Neural cell (in vitro differentiated cells): ENCODE measurements around the gene CACNA1H. TPM values are rescaled to one million over a fixed set of nuclear protein-coding genes. Genes with fewer than 3 reads are reported as not detected.

Experiments used
- H2AFZ ChIP-seq: fragments of 200-600, 300-800 bp; sonication (generic), shearing (Covaris generic); 2 replicates; pipeline ENCODE4 v1.6.0; 2014; ENCODE audit warnings: low read depth, mild to moderate bottlenecking, antibody characterized with exemption, low read length, moderate library complexity
- H3F3A ChIP-seq: fragments of 200-600 bp; shearing (Covaris generic); 2 replicates; pipeline ENCODE4 v1.6.1; 2016; ENCODE audit warnings: mild to moderate bottlenecking, moderate library complexity, mixed read lengths, antibody characterized with exemption, low read length; ENCODE audit not compliant: insufficient read depth, poor library complexity, severe bottlenecking
- H3K27ac ChIP-seq: fragments of 200-600, 300-800 bp; sonication (generic), shearing (Covaris generic); 2 replicates; pipeline ENCODE4 v1.5.1; 2014; ENCODE audit warnings: mild to moderate bottlenecking, low read length, moderate library complexity
- H3K27me3 ChIP-seq: fragments of 300-800, 200-600 bp; sonication (generic), shearing (Covaris generic); 2 replicates; pipeline ENCODE4 v1.6.0; 2014; ENCODE audit warnings: mild to moderate bottlenecking, low read depth, low read length, moderate library complexity; ENCODE audit not compliant: insufficient read depth
- H3K36me3 ChIP-seq: fragments of 300-800, 200-600 bp; sonication (generic), shearing (Covaris generic); 2 replicates; pipeline ENCODE4 v1.5.1; 2014; ENCODE audit warnings: mild to moderate bottlenecking, antibody characterized with exemption, low read length, moderate library complexity; ENCODE audit not compliant: insufficient read depth
- H3K4me2 ChIP-seq: fragments of 300-800, 200-600 bp; sonication (generic), shearing (Covaris generic); 2 replicates; pipeline ENCODE4 v1.6.0; 2014; ENCODE audit warnings: mild to moderate bottlenecking, low read length
- H3K4me3 ChIP-seq: fragments of 300-800, 200-600 bp; sonication (generic), shearing (Covaris generic); 2 replicates; pipeline ENCODE4 v1.5.1; 2014; ENCODE audit warnings: mild to moderate bottlenecking, low read length, moderate library complexity
- H3K79me2 ChIP-seq: fragments of 200-600 bp; shearing (Covaris generic); replicated peaks from 2 replicates; pipeline ENCODE4 v1.6.0; 2014; ENCODE audit warnings: mild to moderate bottlenecking, low read length, moderate library complexity; ENCODE audit not compliant: insufficient read depth
- H3K9ac ChIP-seq: fragments of 300-800, 200-600 bp; sonication (generic), shearing (Covaris generic); 2 replicates; pipeline ENCODE4 v1.6.1; 2016; ENCODE audit warnings: mild to moderate bottlenecking, low read length, mixed read lengths
- H3K9me2 ChIP-seq: fragments of 200-600 bp; shearing (Covaris generic); 2 replicates; pipeline ENCODE4 v1.6.1; 2016; ENCODE audit warnings: mild to moderate bottlenecking, low read length, mixed read lengths; ENCODE audit not compliant: insufficient read depth
- H3K9me3 ChIP-seq: fragments of 200-600, 300-800 bp; sonication (generic), shearing (Covaris generic); 2 replicates; pipeline ENCODE4 v1.6.1; 2016; ENCODE audit warnings: mild to moderate bottlenecking, mixed run types, low read length, moderate library complexity, mixed read lengths
- H4K20me1 ChIP-seq: fragments of 200-600 bp; shearing (Covaris generic); 2 replicates; pipeline ENCODE4 v1.6.1; 2016; ENCODE audit warnings: mild to moderate bottlenecking, mixed run types; ENCODE audit not compliant: insufficient read depth
- EP300 ChIP-seq: fragments of 450-650 bp; conservative IDR thresholded peaks from 2 replicates; pipeline ENCODE4 v1.6.1; 2014; ENCODE audit warnings: antibody characterized with exemption, mild to moderate bottlenecking, moderate library complexity; ENCODE audit not compliant: poor library complexity, severe bottlenecking
- EZH2 ChIP-seq: fragments of 200-600, 300-800 bp; shearing (Covaris generic), sonication (generic); IDR thresholded peaks from 2 replicates; pipeline ENCODE4 v1.6.1; 2014; ENCODE audit warnings: antibody characterized with exemption, low read length, borderline replicate concordance, mild to moderate bottlenecking; ENCODE audit not compliant: insufficient read depth, poor library complexity, severe bottlenecking
- MXI1 ChIP-seq: fragments of 450-650 bp; conservative IDR thresholded peaks from 2 replicates; pipeline ENCODE4 v1.6.1; 2014; ENCODE audit warnings: antibody characterized with exemption, mild to moderate bottlenecking; ENCODE audit not compliant: poor library complexity, severe bottlenecking
- POLR2AphosphoS5 ChIP-seq: IDR thresholded peaks from 2 replicates; pipeline ENCODE4 v1.6.1; 2012
- RAD21 ChIP-seq: fragments of 450-650 bp; conservative IDR thresholded peaks from 2 replicates; pipeline ENCODE4 v1.6.1; 2014; ENCODE audit warnings: antibody characterized with exemption, mild to moderate bottlenecking, moderate library complexity
- REST ChIP-seq: IDR thresholded peaks from 2 replicates; pipeline ENCODE4 v1.6.1; 2012; ENCODE audit warnings: borderline replicate concordance
- SMC3 ChIP-seq: fragments of 450-650 bp; conservative IDR thresholded peaks from 2 replicates; pipeline ENCODE4 v1.6.1; 2014; ENCODE audit warnings: antibody characterized with exemption, mild to moderate bottlenecking, moderate library complexity; ENCODE audit not compliant: poor library complexity
- TAF1 ChIP-seq: IDR thresholded peaks from 2 replicates; pipeline ENCODE4 v1.6.1; 2012; ENCODE audit warnings: low read depth
- polyA plus RNA-seq: library from polyadenylated mRNA; depleted of rRNA; stranded (reverse); fragments of >200 nt; gene quantifications from 2 replicates; pipeline ENCODE4 v1.2.3, GENCODE V29; 2014
- TF ChIP-seq, protein P1 (sequence below): fragments of 450-650 bp; IDR thresholded peaks from 2 replicates; pipeline ENCODE4 v1.5.1; 2014; ENCODE audit warnings: antibody characterized with exemption, mild to moderate bottlenecking, moderate library complexity; ENCODE audit not compliant: poor library complexity, severe bottlenecking

The CACNA1H gene
- polyA plus RNA-seq, 1 donor from 2014 or later, result 27.7 TPM

- H3K9me2 ChIP-seq, result no peaks in the 10 kb centered on the region
- no peaks in the 10 kb centered on the region for H3K9me3 ChIP-seq
- TF ChIP-seq, protein P1, sequence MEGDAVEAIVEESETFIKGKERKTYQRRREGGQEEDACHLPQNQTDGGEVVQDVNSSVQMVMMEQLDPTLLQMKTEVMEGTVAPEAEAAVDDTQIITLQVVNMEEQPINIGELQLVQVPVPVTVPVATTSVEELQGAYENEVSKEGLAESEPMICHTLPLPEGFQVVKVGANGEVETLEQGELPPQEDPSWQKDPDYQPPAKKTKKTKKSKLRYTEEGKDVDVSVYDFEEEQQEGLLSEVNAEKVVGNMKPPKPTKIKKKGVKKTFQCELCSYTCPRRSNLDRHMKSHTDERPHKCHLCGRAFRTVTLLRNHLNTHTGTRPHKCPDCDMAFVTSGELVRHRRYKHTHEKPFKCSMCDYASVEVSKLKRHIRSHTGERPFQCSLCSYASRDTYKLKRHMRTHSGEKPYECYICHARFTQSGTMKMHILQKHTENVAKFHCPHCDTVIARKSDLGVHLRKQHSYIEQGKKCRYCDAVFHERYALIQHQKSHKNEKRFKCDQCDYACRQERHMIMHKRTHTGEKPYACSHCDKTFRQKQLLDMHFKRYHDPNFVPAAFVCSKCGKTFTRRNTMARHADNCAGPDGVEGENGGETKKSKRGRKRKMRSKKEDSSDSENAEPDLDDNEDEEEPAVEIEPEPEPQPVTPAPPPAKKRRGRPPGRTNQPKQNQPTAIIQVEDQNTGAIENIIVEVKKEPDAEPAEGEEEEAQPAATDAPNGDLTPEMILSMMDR, result no peak
- no peak for TF ChIP-seq EP300
- TF ChIP-seq EZH2, result no peak
- no peak for TF ChIP-seq REST
- TF ChIP-seq POLR2AphosphoS5, result peak; percentile 21
- no peak for TF ChIP-seq SMC3
- TF ChIP-seq MXI1, result no peak
- TF ChIP-seq RAD21, result no peak
- H3K9ac ChIP-seq, result no peak overlapping the region
- no peaks in the 10 kb centered on the region for H3F3A ChIP-seq
- no peak overlapping the region for H3K4me3 ChIP-seq
- H3K36me3 ChIP-seq, result no peaks in the 10 kb centered on the region
- no peak overlapping the region for H3K4me2 ChIP-seq
- H3K27ac ChIP-seq, result no peak overlapping the region
- H2AFZ ChIP-seq, result no peak overlapping the region
- H4K20me1 ChIP-seq, result no peaks in the 10 kb centered on the region
- no peaks in the 10 kb centered on the region for H3K79me2 ChIP-seq
- no peaks in the 10 kb centered on the region for H3K27me3 ChIP-seq
Observed at GRCh38 chr16:1125471-1125870, 27.4 kb upstream of the CACNA1H start.

DNA sequence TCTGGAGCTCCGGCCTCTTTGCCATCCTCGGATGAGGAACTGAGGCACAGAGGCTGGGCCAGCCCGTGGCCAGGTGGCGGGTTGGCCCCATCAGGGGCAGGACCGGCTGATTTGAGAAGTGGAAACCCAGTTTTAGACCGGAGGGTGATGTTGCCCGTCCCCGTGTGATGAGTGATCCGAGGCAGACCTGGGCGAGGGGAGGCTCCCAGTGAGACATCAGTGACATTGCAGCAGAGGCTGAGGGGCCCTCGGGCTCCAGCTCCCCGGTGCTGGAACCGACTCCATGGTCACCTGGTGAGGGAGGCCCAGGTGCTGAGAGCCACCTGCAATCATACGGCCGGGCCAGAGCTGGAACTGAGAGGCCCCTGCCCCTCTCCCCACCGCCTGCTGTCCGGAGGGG, 26.9 kb upstream of the CACNA1H start:
- TF ChIP-seq, protein P1, result no peak
- TF ChIP-seq REST (no peak), MXI1 (no peak), POLR2AphosphoS5 (no peak), TAF1 (no peak)
- Histone ChIP-seq H4K20me1 (no peaks in the 10 kb centered on the region), H3K4me3 (no peak overlapping the region), H3K9ac (no peak overlapping the region), H3K27ac (no peak overlapping the region), H3K9me2 (no peaks in the 10 kb centered on the region), H3K79me2 (no peaks in the 10 kb centered on the region), H3K36me3 (no peaks in the 10 kb centered on the region), H3K27me3 (no peaks in the 10 kb centered on the region), H2AFZ (no peak overlapping the region), H3K4me2 (no peak overlapping the region), H3K9me3 (no peaks in the 10 kb centered on the region), H3F3A (no peaks in the 10 kb centered on the region)
